Natural killer cell (primary cell): ENCODE results near the gene MTCH1. TPM values are rescaled to one million over a fixed set of nuclear protein-coding genes. Genes with fewer than 3 reads are reported as not detected.

Experiments used
- ATAC-seq, 3 donors: fragments of 150-1000 bp in 2 of 3; fragments of 200-7000 bp in 1 of 3; cut with Tn5 transposase; 1 replicate in 1 of 3; 2 replicates in 2 of 3; pipeline ENCODE4 v1.10.0; 2021; ENCODE audit warnings: mild to moderate bottlenecking in 2 of 3, moderate library complexity in 2 of 3
- DNase-seq, 2 donors: peaks; one replicate each; pipeline versions ENCODE4 v3.0.0 to v3.0.0-alpha.2; 2013 to 2021; ENCODE audit warnings: mixed read lengths in 1 of 2
- H3K27ac ChIP-seq: one replicate; pipeline ENCODE4 v1.5.1; 2013; ENCODE audit warnings: mild to moderate bottlenecking, low read length
- H3K27me3 ChIP-seq: one replicate; pipeline ENCODE4 v1.6.1; 2013; ENCODE audit warnings: low read length; ENCODE audit not compliant: control insufficient read depth, insufficient read depth
- H3K36me3 ChIP-seq: one replicate; pipeline ENCODE4 v1.6.1; 2013; ENCODE audit warnings: low read length; ENCODE audit not compliant: control insufficient read depth, insufficient read depth
- H3K4me1 ChIP-seq: one replicate; pipeline ENCODE4 v1.6.1; 2013; ENCODE audit warnings: low read length; ENCODE audit not compliant: control insufficient read depth, insufficient read depth
- H3K4me3 ChIP-seq: one replicate; pipeline ENCODE4 v1.5.1; 2013; ENCODE audit warnings: low read length
- H3K9me3 ChIP-seq: one replicate; pipeline ENCODE4 v1.6.1; 2013; ENCODE audit warnings: low read length; ENCODE audit not compliant: control insufficient read depth, insufficient read depth
- H3K27ac Mint-ChIP-seq, 2 donors: one replicate each; pipeline ENCODE4 v1.8.0; 2022; ENCODE audit warnings: mild to moderate bottlenecking in 2 of 2, mixed read lengths in 2 of 2, moderate library complexity in 1 of 2
- H3K27me3 Mint-ChIP-seq, 2 donors: one replicate each; pipeline ENCODE4 v1.8.0; 2022; ENCODE audit warnings: low read depth in 2 of 2, mixed read lengths in 2 of 2
- H3K36me3 Mint-ChIP-seq: one replicate; pipeline ENCODE4 v1.8.0; 2022; ENCODE audit warnings: mixed read lengths
- H3K4me1 Mint-ChIP-seq, 2 donors: one replicate each; pipeline ENCODE4 v1.8.0; 2022; ENCODE audit warnings: mixed read lengths in 2 of 2
- H3K4me3 Mint-ChIP-seq: one replicate; pipeline ENCODE4 v1.8.0; 2022; ENCODE audit warnings: mild to moderate bottlenecking, moderate library complexity, mixed read lengths
- H3K9me3 Mint-ChIP-seq, 2 donors: one replicate each; pipeline ENCODE4 v1.8.0; 2022; ENCODE audit warnings: mixed read lengths in 2 of 2
- WGBS: methylation state at CpG from one replicate; pipeline ENCODE4 v1.1.7; 2013; ENCODE audit warnings: missing lambda C conversion rate; ENCODE audit not compliant: insufficient coverage; 5-methylcytosine and 5-hydroxymethylcytosine counted together
- intact Hi-C: fragments of 100-400 bp; cut with micrococcal nuclease; formaldehyde crosslinking; loops from one replicate; pipeline ENCODE4 v1.14.2; 2022
- total RNA-seq, 4 donors: library from RNA; stranded (reverse); fragments of 120-200 nt in 1 of 4; gene quantifications; one replicate each; pipeline versions ENCODE4 v1.2.3 to v1.2.4, GENCODE V29; 2013 to 2022
- TF ChIP-seq, protein P1 (sequence below): fragments of 200-600 bp; IDR thresholded peaks from one replicate; pipeline ENCODE4 v1.8.0; 2022; ENCODE audit warnings: antibody characterized with exemption

Gene MTCH1
- total RNA-seq, 3 donors from 2014 or later (not counting 1 experiment from before 2014, with no cell fraction given): 158 to 180 (median 162) TPM

DNA sequence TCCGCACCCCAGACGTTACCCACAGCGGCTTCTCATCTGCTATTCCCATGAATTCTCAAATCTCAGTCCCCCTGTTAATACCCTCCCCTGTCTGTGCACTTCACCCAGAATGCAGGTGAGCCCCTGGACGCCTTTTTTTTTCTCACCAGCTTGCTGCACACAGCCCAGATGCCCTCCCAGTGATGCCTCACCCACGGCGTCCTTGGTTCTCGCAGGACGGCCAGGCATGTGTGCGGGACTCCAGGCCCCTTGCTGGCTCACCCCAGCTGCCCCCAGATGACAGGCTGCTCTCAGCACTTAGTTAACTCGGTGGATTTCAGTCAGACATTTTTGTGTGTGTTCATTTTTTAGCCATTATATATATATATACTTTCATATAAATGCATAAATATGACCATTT is 56.8 kb downstream of the MTCH1 start:
- H3K4me1 Mint-ChIP-seq: peaks cover 0 to 4% of the 10 kb centered on the region in 2 donors
- Histone ChIP-seq H3K9me3 (no peaks in the 10 kb centered on the region), H3K27ac (no peak overlapping the region), H3K27me3 (no peaks in the 10 kb centered on the region), H3K4me1 (no peaks in the 10 kb centered on the region), H3K36me3 (peaks cover 9% of the 10 kb centered on the region), H3K4me3 (no peak overlapping the region)
- DNase-seq (no peak), ATAC-seq (no peak)
- H3K4me3 Mint-ChIP-seq: no peak overlapping the region
- no peaks in the 10 kb centered on the region for H3K27me3 Mint-ChIP-seq
- WGBS: 90% methylated on average over 9 of the region's 10 CpGs
- no peaks in the 10 kb centered on the region for H3K9me3 Mint-ChIP-seq
- intact Hi-C loops: no loop called here
- peaks cover 14% of the 10 kb centered on the region for H3K36me3 Mint-ChIP-seq
- H3K27ac Mint-ChIP-seq: peak overlapping the region in 1 of 2 donors; percentile 32
- TF ChIP-seq, protein P1, sequence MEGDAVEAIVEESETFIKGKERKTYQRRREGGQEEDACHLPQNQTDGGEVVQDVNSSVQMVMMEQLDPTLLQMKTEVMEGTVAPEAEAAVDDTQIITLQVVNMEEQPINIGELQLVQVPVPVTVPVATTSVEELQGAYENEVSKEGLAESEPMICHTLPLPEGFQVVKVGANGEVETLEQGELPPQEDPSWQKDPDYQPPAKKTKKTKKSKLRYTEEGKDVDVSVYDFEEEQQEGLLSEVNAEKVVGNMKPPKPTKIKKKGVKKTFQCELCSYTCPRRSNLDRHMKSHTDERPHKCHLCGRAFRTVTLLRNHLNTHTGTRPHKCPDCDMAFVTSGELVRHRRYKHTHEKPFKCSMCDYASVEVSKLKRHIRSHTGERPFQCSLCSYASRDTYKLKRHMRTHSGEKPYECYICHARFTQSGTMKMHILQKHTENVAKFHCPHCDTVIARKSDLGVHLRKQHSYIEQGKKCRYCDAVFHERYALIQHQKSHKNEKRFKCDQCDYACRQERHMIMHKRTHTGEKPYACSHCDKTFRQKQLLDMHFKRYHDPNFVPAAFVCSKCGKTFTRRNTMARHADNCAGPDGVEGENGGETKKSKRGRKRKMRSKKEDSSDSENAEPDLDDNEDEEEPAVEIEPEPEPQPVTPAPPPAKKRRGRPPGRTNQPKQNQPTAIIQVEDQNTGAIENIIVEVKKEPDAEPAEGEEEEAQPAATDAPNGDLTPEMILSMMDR: no peak

DNA sequence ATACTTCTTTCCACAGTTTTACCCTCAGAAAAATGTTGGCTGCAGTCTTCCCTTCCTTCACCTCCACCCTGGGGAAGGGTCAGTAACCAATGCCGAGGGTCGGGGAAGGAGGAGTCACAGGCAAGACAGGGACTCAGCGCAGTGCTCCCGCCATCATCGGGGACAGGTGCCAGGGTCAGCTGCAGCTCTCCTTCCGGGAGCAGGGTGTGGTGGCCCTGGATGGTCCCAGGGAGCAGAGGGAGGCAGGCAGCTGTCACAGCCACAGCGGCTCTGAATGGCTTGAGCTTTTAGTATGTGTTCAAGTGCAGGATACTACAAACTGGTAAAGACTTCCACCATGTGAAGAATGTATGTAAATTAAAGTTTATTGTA is 57.5 kb downstream of the MTCH1 start:
- TF ChIP-seq, protein P1: no peak
- intact Hi-C loops: no loop called here
- H3K4me3 Mint-ChIP-seq: no peak overlapping the region
- no peak overlapping the region for H3K27ac ChIP-seq
- ATAC-seq (no peak), DNase-seq (no peak)
- H3K36me3 Mint-ChIP-seq: peaks cover 15% of the 10 kb centered on the region
- no peaks in the 10 kb centered on the region for H3K9me3 ChIP-seq
- no peak overlapping the region for H3K4me3 ChIP-seq
- no peaks in the 10 kb centered on the region for H3K9me3 Mint-ChIP-seq
- 95% methylated on average over 7 of the region's 7 CpGs for WGBS
- no peaks in the 10 kb centered on the region for H3K27me3 Mint-ChIP-seq
- H3K36me3 ChIP-seq: peaks cover 14% of the 10 kb centered on the region
- no peaks in the 10 kb centered on the region for H3K27me3 ChIP-seq
- H3K4me1 ChIP-seq: no peaks in the 10 kb centered on the region
- H3K27ac Mint-ChIP-seq: no peak overlapping the region
- H3K4me1 Mint-ChIP-seq: peaks cover 0 to 4% of the 10 kb centered on the region in 2 donors

DNA sequence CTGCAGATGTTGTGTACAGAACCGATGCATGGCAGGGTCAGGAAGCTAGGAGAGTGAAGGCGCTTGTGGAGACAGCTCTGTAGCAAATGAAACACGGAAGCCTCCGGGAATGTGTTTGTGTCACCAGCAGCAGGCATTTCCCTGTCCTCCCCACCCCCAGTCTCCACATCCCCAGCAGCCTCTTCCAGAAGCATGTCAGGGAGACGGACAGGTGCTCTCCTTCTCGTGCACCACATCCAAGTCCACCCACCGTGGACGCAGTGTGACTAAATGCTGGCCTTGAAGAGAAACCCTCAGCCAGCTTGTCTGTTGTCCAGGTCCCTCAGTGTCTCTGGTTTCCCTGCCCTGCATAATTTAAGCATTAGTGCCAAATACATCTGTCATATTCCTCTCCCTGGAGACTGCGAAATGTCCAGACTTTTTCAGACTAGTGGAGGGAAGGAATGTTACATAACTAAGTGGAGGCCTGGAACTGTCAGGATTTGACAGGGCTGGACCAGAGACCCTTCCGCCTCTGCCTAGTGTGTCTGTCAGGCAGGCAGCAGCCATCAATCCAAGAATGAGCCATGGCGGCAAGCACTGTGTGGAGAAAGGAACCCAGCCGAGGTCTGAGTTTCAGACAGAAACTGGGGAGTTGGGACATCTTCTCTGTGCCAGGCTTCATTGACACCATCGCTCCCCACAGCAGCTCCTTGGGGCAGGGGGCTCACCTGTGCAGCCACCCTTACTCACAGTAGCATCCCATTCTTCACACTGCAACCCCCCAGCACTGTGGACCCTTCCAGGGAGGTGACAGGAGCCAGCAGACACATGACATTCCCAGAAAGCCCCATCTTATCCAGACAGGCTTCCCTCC is 58.1 kb downstream of the MTCH1 start:
- Histone ChIP-seq H3K27me3 (no peaks in the 10 kb centered on the region), H3K27ac (no peak overlapping the region), H3K36me3 (peaks cover 19% of the 10 kb centered on the region), H3K4me3 (no peak overlapping the region), H3K9me3 (no peaks in the 10 kb centered on the region), H3K4me1 (no peaks in the 10 kb centered on the region)
- no peaks in the 10 kb centered on the region for H3K9me3 Mint-ChIP-seq
- no peak for DNase-seq
- WGBS: 96% methylated on average over 13 of the region's 13 CpGs
- TF ChIP-seq, protein P1: no peak
- H3K4me1 Mint-ChIP-seq: peaks cover 0 to 4% of the 10 kb centered on the region in 2 donors
- no peak for ATAC-seq
- H3K4me3 Mint-ChIP-seq: no peak overlapping the region
- no peaks in the 10 kb centered on the region for H3K27me3 Mint-ChIP-seq
- no peak overlapping the region for H3K27ac Mint-ChIP-seq
- intact Hi-C loops: no loop called here
- peaks cover 15% of the 10 kb centered on the region for H3K36me3 Mint-ChIP-seq
